Endometrium (tissue), 2 donors: ENCODE results near the gene TMEM213.

ENCODE experiments used
- FAIRE-seq: peaks from 2 replicates; lab custom pipeline; 2012; peaks lifted over from hg19 to GRCh38; lab: Jason Lieb, UNC
- donor health status: control.
- donor health status: control.

The TMEM213 gene

DNA sequence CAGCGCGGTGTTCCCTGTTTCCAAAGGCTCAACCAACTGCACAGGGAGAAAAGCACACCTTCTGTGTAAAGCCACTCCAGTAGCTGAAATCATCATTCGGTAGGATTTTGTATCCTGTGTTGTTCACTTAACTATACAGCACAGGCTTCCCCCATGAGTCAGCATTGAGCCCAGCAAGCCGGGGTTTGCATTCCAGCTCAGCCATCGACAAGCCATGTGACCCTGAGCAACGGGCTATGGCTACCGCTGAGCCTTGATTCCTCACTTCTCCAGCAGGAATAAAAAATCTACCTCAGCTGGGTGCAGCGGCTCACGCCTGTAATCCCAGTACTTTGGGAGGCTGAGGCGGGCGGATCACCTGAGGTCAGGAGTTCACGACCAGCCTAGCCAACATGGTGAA lies 44.3 kb downstream of the TMEM213 start:
- FAIRE-seq = no peak

DNA sequence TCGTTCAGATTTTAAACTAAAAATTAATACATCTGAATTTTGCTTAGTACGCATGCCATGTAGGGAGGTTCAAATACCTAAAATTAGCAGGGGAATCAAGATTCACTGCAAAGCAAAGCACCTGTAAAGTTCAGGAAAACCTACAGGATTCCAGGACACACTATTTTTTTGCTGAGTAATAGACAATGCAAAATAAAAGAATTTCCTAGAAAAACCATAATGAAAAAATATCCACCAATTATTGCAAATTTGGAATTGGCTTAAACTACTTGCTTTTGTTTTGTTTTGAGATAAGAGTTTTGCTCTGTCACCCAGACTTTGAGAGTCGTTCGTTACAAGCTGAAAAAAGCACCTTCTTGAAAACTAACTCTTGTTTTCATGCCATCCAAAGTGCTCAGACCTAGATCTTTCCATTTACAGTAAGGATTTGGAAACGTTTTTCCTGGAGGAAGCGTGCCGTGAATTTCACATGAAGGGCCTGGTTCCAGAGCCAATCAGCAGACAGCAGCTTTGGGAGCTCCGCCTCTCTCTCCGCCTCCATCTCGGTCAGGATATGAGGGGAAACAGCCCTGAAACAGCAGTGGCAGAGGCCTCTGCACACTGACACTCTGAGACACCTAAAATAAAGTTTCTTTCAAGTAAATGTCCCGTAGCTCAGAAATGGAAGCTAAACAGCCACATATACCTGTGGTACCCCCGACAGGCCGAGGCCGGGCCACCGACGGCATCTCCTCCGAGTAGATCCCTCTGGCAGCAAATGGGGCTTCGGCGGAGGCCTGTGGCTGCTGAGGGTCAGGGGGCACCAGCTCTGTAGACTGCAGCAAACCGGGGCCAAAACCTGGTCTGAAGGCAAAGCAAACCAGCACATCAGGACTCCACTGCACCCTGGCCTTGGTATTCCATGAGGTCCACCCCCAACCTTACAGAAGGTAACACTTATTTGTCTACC lies 46.1 kb downstream of the TMEM213 start:
- FAIRE-seq = no peak

GRCh38 chr7:138845711-138846110 lies 47.9 kb downstream of the TMEM213 start:
- FAIRE-seq = no peak

DNA sequence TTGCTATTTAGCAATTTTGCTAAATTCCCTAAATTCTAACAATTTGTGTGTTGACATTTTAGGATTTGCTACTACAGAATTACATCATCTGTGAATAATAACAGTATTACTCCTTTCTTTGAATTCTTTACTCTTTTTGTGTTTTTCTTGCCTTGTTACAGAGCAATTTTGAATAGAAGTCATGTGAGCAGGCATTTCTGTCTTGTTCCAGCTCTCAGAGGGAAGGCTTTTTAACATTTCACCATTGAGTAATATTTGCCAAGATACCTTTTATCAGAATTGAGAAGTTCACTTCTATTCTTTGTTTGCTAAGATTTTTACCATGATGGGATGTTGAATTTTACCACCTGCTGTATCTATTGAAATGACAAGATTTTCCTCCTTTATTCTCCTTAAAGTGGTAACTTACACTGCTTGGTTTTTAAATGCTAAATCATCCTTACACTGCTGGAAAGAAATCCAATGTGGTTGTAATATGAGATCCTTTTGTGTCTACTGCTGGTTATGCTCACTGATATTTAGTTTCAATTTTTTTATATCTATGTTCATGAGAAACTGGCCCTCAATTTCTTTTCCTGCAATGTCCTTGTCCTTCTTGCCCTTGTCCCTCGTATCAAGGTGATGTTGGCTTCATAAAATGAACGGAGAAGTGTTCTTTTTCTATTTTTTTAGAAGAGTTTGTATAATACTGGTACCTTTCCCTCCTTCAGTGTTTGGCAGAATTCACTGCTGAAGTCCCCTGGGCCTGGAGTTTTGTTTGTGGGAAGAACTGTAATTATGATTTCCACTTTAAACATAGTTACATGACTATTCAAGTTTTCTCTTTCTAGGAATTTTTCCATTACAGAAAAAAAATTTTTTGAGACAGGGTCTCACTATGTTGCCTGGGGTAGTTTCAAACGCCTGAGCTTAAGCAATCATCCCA lies 50.5 kb downstream of the TMEM213 start:
- FAIRE-seq = no peak

GRCh38 chr7:138849701-138850100 lies 51.9 kb downstream of the TMEM213 start:
- FAIRE-seq = no peak

DNA sequence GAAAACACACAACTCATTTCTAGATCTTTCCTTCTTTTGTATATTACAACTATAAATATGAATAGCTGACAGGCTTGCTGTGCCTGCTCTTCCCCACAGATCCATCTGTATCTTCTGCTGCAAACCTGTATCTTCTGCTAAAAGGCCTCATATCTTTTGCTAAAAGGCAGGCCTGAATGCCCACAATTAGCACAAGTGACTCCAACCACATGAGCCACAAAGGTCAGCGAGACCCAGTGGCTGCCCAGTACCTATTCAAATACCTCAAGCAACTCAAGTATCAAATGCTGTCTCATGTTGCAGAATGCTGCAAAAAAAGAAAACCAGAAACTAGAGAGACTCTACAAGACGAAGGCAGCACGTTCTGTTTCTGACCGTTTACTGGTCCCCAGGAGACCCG lies 54.7 kb downstream of the TMEM213 start:
- FAIRE-seq = no peak

DNA sequence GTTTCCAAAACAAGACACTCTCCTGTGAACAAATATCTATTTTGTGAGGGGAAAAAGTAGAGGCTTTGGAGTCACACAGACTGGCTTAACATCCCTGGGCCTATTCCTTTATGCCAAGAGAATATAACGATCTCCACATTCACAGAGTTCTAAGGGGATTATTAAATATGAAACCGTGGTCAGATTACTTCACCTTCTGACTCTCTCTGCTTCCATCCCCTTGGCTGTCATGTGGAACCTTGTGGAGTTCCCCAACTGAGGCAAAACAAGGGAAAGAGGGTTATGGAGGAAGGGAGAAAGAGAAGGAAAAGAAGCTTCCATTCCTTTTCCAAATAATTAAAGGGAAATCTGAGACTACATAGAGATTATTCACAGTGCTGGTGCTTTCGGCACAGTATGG lies 55.7 kb downstream of the TMEM213 start:
- no peak for FAIRE-seq

DNA sequence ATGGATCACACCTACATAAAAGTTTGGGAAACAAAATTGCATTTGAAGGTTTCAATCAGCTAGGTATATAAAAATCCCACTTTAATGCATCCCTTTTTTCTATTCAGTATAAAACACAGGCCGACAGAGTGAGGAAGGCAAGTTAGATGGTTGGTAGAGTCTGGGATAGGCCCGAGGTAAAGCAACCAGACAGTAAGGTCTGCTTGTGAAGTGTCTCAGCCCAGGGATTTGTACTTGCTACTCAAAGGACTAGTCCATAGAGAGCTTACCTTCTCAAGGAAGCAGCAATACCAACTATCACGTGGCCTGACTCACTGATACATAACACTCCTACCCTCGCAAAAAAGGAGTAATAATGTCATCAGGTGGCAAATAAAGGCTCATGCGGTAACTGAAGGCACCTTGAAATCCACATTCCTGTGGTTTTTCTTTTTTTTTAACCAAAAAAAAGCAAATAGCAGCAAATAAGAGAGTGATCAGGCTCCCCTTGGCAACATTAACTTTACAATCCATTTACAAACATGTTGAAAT lies 56.4 kb downstream of the TMEM213 start:
- no peak for FAIRE-seq

DNA sequence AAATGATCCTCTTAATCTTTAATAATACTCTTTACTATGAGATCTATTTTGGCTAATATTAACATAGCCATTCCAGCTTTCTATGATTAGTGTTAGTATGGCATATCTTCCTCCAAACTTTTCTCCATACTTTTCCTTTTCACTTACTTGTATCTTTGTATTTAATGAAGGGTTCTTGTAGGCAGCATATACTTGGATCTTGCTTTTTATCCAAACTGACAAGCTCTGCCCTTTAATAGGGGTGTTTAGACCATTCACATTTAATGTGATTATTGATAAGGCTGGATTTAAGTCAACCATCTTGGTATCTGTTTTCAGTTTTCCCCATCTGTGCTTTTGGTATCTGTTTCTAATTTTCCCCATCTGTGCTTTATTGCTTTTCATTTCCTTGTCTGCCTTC lies 59.9 kb downstream of the TMEM213 start:
- no peak for FAIRE-seq

DNA sequence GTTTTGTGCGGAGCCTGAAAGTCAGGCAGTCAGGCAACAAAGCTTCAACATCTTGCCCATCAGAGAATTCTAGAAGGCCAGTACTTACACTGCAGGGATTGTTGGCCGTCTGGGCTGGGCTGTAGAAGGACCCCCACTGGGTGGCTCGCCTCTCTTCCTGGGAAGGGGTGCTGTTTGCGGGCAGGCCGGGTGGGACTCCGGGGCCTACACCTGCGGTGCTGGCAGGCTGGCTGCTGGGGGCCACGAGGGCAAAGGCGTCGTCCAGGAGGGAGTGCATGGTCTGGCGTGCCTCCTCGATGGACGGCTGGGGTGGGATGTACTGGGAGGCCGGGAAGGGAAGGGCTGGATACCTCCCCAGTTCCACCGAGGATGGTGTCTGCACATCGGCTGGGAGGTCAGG lies 63.3 kb downstream of the TMEM213 start:
- FAIRE-seq = no peak

GRCh38 chr7:138863931-138864330 lies 66.1 kb downstream of the TMEM213 start:
- no peak for FAIRE-seq

- no peak for FAIRE-seq
These were observed 66.9 kb downstream of the TMEM213 start for GRCh38 chr7:138864667-138865066.

DNA sequence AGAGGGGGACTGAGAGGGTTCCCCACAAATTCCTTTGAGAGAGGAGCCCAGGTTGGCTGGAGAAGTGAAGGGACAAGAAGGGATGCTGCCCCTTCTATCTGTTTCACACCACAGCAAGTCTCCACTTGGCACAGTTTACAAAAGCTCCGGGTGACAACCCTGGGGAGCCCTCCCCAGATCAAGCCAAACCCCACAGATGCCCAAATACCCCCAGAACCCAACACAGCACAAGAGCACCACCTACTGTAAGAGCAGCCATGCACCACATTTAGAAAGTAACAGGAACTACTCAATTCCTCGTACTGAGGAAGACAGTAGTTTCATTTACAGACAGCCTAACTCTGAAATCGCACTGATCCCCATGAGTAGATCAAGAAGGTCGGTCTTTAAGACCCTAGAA lies 68.0 kb downstream of the TMEM213 start:
- no peak for FAIRE-seq

DNA sequence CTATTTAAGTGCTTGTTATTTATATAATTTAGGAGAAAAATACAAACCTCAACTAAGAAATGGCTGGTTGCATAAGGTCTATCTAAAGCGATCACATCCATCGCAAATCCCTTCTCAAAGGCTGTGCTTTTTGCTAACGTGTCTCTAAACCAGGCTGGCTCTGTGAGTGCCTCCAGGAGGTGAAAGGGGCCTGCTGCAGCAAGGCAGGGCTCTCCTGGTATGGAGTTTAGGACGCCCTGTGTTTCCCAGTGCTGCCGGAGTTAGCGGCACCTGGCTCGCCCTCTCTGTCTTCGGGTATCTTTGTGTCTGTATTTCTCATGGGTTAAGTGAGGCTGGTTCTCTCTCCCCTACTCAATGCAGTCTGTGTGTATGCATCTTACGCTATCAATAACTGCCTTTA lies 68.6 kb downstream of the TMEM213 start:
- FAIRE-seq = no peak

DNA sequence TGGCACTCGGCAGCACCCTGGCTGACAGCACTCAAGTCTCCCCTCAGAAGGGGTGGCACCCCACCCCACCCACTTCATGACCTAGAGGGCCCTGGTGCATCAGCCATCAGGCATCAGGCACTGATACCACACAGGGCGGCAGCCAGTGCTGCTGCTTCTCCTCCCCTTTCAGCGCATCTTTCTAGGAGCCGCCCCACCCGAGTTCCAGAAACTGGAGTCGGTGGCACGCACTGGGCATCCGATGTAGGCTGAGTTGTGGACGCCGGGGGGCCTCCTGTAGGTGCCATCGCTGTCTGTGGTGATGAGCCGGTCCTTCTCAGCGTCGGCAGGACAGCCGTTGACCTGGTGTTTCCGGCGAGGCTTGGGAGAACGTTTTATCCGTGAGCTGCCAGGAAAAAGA lies 70.0 kb downstream of the TMEM213 start:
- no peak for FAIRE-seq

GRCh38 chr7:138868711-138869110 lies 70.9 kb downstream of the TMEM213 start:
- no peak for FAIRE-seq

DNA sequence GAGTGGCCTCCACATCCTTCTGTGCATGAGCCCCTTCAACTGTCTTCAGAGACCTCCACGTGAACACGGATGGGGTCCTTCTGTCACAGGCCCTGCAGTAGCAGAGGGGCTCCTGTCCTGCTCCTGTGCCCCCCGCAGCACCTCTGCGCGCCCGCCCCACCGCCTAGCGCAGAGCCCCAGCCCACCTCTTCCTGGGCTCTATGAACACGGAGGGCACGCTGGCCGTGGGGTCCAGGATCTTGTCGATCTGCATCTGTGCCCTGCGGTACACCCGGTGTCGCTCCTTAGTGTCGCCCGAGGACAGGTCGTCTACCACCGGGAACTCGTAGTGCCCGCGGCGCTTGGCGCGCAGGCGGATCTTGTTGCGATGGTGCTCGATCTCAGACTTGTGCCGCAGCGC lies 71.6 kb downstream of the TMEM213 start:
- FAIRE-seq = no peak

DNA sequence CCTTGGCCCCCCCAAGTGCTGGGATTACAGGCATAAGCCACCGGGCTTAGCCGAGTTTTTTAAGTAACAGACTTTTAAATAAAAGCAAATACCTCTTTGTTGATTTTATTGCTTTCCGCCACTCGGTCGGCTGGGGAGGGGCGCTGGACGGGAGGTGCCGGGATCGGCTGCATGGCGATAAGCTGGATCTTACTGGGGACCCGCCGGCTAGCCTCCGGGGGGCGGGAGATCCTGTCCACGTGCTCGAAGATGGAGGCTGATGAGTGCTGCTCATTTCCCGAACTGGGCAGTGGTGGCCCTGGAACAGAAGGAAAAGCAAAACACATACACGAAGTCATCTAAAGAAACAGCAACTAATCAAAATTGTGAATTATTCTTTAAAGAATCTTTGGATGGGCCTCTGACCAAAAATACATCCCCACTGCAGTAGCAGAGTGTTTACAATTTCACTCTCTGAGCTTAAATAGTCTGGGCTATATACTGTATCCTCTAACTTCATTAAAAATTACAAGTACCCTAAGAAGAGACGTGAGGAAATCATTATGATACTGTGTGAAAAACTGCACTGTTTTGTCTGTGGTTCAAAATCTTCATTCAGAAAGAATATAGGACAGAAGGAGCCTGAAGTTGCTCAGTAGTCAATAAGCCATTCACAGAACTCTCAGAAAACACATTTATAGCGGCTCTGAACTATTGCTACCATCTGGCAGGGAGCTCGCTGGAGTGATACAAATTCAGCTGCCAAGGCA lies 73.4 kb downstream of the TMEM213 start:
- no peak for FAIRE-seq

DNA sequence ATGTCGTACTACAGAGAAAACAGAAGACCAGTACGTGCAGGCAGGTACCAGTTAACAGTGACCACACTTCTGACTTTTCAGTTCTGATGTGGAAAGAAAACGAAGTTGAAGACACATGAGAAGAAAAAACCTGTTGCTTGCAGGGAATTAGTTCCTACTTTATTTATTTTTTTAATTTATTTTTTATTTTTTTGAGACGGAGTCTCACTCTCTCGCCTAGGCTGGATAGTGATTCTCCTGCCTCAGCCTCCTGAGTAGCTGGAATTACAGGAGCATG lies 74.0 kb downstream of the TMEM213 start:
- FAIRE-seq = no peak

- no peak for FAIRE-seq
These were observed 74.8 kb downstream of the TMEM213 start for GRCh38 chr7:138872576-138872975.

- FAIRE-seq = no peak
These were observed 75.6 kb downstream of the TMEM213 start for GRCh38 chr7:138873220-138873892.

- FAIRE-seq = no peak
These were observed 78.0 kb downstream of the TMEM213 start for GRCh38 chr7:138875794-138876193.
